Stimulated activated CD4-positive, alpha-beta T cell treated with anti-CD3 and anti-CD28 coated beads, Interleukin-2, amount 100 ng/mL, for 4 hours (primary cell): ENCODE measurements around the gene CD82.
"Not testable (repeated sequence)": the region's sequence is repeated elsewhere in the genome, so short reads cannot be mapped to it uniquely, and the experiment has no call there.

Source experiments
- DNase-seq: peaks from one replicate; pipeline ENCODE4 v3.0.0-alpha.2; 2020; ENCODE audit warnings: low read depth

The CD82 gene

GRCh38 chr11:44559940-44560300 lies 5.5 kb upstream of the CD82 start:
- DNase-seq: not testable (repeated sequence)

GRCh38 chr11:44561275-44561805 lies 4.1 kb upstream of the CD82 start:
- no peak for DNase-seq

- no peak for DNase-seq
These were observed 3.3 kb upstream of the CD82 start for GRCh38 chr11:44561964-44562734.

GRCh38 chr11:44562845-44563460 lies 2.5 kb upstream of the CD82 start:
- DNase-seq: no peak

GRCh38 chr11:44563711-44564110 lies 1.8 kb upstream of the CD82 start:
- DNase-seq: no peak

- DNase-seq: no peak
These were observed 1.3 kb upstream of the CD82 start for GRCh38 chr11:44564166-44564565.

GRCh38 chr11:44564670-44565210 lies 723 bp upstream of the CD82 start:
- DNase-seq: no peak

GRCh38 chr11:44565953-44566949 lies 788 bp downstream of the CD82 start:
- no peak for DNase-seq

GRCh38 chr11:44566952-44567875 lies 1.8 kb downstream of the CD82 start:
- peak; percentile 48 for DNase-seq

- DNase-seq: no peak
These were observed 2.4 kb downstream of the CD82 start for GRCh38 chr11:44567876-44568256.

- DNase-seq: no peak
These were observed 2.8 kb downstream of the CD82 start for GRCh38 chr11:44568331-44568657.

GRCh38 chr11:44568658-44569473 lies 3.4 kb downstream of the CD82 start:
- peak; percentile 90 for DNase-seq

- no peak for DNase-seq
These were observed 5.1 kb downstream of the CD82 start for GRCh38 chr11:44570411-44571155.

GRCh38 chr11:44571871-44572270 lies 6.4 kb downstream of the CD82 start:
- DNase-seq: no peak

- no peak for DNase-seq
These were observed 7.0 kb downstream of the CD82 start for GRCh38 chr11:44572436-44572835.

- DNase-seq: no peak
These were observed 7.4 kb downstream of the CD82 start for GRCh38 chr11:44572884-44573283.

GRCh38 chr11:44573333-44573732 lies 7.9 kb downstream of the CD82 start:
- no peak for DNase-seq

- DNase-seq: peak; percentile 42
These were observed 9.3 kb downstream of the CD82 start for GRCh38 chr11:44574610-44575287.

GRCh38 chr11:44575288-44575672 lies 9.8 kb downstream of the CD82 start:
- peak; percentile 63 for DNase-seq
